ENCODE measurements around the gene PTGER2. TPM values are rescaled to one million over a fixed set of nuclear protein-coding genes. Genes with fewer than 3 reads are reported as not detected.
A peak's percentile ranks its signal among the peaks of the same experiment; 100 is the strongest.

The PTGER2 gene
- polyA plus RNA-seq, 1 of the 3 experiments (the other 2 are of a cell fraction): 0.67 TPM

DNA sequence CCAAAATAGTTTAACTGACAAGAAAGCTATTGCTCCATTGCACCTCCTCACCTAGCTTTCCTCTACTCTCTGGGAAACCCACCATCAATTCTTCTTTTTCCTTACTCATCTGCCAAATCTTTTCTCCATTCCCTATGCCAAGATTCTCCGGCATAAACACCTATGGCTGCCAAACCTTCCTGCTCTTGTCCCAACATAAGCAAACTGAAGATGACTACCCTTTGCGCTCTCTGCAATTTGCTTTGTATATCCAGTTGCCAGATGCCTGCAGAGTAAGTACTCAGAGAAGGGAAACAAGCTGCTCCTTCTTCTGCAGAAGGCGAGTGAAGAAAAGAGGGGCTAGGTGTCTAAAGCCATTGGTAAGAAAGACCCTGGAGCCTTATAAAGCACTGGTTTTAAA lies 11.5 kb downstream of the PTGER2 start:
- no peak for DNase-seq

DNA sequence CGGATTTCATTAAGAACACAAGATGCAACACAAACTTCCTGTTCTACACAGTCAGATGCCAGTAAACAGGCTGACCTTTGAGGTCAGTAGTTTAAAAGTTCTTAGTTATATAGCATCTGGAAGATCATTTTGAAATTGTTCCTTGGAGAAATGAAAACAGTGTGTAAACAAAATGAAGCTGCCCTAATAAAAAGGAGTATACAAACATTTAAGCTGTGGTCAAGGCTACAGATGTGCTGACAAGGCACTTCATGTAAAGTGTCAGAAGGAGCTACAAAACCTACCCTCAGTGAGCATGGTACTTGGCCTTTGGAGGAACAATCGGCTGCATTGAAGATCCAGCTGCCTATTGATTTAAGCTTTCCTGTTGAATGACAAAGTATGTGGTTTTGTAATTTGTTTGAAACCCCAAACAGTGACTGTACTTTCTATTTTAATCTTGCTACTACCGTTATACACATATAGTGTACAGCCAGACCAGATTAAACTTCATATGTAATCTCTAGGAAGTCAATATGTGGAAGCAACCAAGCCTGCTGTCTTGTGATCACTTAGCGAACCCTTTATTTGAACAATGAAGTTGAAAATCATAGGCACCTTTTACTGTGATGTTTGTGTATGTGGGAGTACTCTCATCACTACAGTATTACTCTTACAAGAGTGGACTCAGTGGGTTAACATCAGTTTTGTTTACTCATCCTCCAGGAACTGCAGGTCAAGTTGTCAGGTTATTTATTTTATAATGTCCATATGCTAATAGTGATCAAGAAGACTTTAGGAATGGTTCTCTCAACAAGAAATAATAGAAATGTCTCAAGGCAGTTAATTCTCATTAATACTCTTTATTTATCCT lies 13.5 kb downstream of the PTGER2 start:
- Histone ChIP-seq H3K4me2 (no peak overlapping the region), H2AFZ (ENCODE audit: low read depth) (no peak overlapping the region), H3K9me2 (no peaks in the 10 kb centered on the region), H3K36me3 (replicated peaks in 1 of 2; ENCODE audit: control insufficient read depth in 1 of 2, insufficient read depth in 2 of 2, low read length in 1 of 2) (no peaks in the 10 kb centered on the region), H3F3A (replicated peaks; ENCODE audit: insufficient read depth) (peaks cover 5% of the 10 kb centered on the region), H3K9ac (no peak overlapping the region), H3K4me3 (ENCODE audit: low read depth in 2 of 2, low read length in 1 of 2) (no peak overlapping the region), H3K27me3 (ENCODE audit: insufficient read depth) (no peaks in the 10 kb centered on the region), H3K4me1 (ENCODE audit: control insufficient read depth in 1 of 2, insufficient read depth in 2 of 2, low read depth in 1 of 2, low read length in 1 of 2) (peaks cover 7 to 8% of the 10 kb centered on the region in 2 experiments; a peak in 2 of 4 replicates), H3K79me2 (ENCODE audit: insufficient read depth) (no peaks in the 10 kb centered on the region), H3K27ac (ENCODE audit: low read depth in 2 of 2, low read length in 1 of 2) (peak overlapping the region; percentile 59 to 60; a peak in 3 of 4 replicates), H3K9me3 (no peaks in the 10 kb centered on the region), H4K20me1 (ENCODE audit: insufficient read depth) (no peaks in the 10 kb centered on the region)
- DNase-seq: no peak
- CTCF ChIA-PET: no interaction called here
- 80% methylated on average over 4 of the region's 4 CpGs for WGBS (ENCODE audit: low lambda C conversion rate)
- no peak for TF ChIP-seq YY1 (IDR thresholded peaks at IDR 0.05; ENCODE audit: low read depth)
- TF ChIP-seq IRF3 (IDR thresholded peaks at IDR 0.05; ENCODE audit: low read depth, low read length): no peak
- no peak for TF ChIP-seq ZBTB33 (IDR thresholded peaks at IDR 0.05; ENCODE audit: borderline replicate concordance, low read depth)
- no peak for TF ChIP-seq NRF1 (IDR thresholded peaks at IDR 0.05; ENCODE audit: low read depth, low read length)
- TF ChIP-seq MEF2A (IDR thresholded peaks at IDR 0.05; ENCODE audit: borderline replicate concordance, low read depth): no peak
- TF ChIP-seq RAD21 (IDR thresholded peaks at IDR 0.05; ENCODE audit: low read length): no peak
- no peak for TF ChIP-seq EZH2phosphoT487 (IDR thresholded peaks at IDR 0.05; ENCODE audit: borderline replicate concordance, low read depth)
- no peak for TF ChIP-seq TAF1 (IDR thresholded peaks at IDR 0.05; ENCODE audit: borderline replicate concordance, low read depth, low read length)
- no peak for TF ChIP-seq CTCF (IDR thresholded peaks at IDR 0.05)
- no peak for TF ChIP-seq RXRA (IDR thresholded peaks at IDR 0.05; ENCODE audit: borderline replicate concordance, low read depth)
- no peak for TF ChIP-seq JUND (IDR thresholded peaks at IDR 0.05)
- no peak for TF ChIP-seq GATA2 (CRISPR knock-in tag; IDR thresholded peaks at IDR 0.05)
- TF ChIP-seq POLR2AphosphoS5 (IDR thresholded peaks at IDR 0.05; ENCODE audit: low read depth, low read length): no peak
- TF ChIP-seq MXI1 (IDR thresholded peaks at IDR 0.05; ENCODE audit: low read depth, low read length): no peak
- no peak for TF ChIP-seq FOSL2 (IDR thresholded peaks at IDR 0.05; ENCODE audit: borderline replicate concordance, low read depth)
- POLR2A ChIA-PET: no interaction called here

More for the DNA sequence above, 11.5 kb downstream of the PTGER2 start:
- Histone ChIP-seq H3K9ac (no peak overlapping the region), H3K27ac (ENCODE audit: low read depth in 2 of 2, low read length in 1 of 2) (no peak overlapping the region; a peak in 1 of 4 replicates), H4K20me1 (ENCODE audit: insufficient read depth) (no peaks in the 10 kb centered on the region), H3F3A (replicated peaks; ENCODE audit: insufficient read depth) (peaks cover 5% of the 10 kb centered on the region), H3K36me3 (replicated peaks in 1 of 2; ENCODE audit: control insufficient read depth in 1 of 2, insufficient read depth in 2 of 2, low read length in 1 of 2) (no peaks in the 10 kb centered on the region), H3K79me2 (ENCODE audit: insufficient read depth) (no peaks in the 10 kb centered on the region), H2AFZ (ENCODE audit: low read depth) (no peak overlapping the region), H3K9me2 (no peaks in the 10 kb centered on the region), H3K4me1 (ENCODE audit: control insufficient read depth in 1 of 2, insufficient read depth in 2 of 2, low read depth in 1 of 2, low read length in 1 of 2) (peaks cover 7 to 8% of the 10 kb centered on the region in 2 experiments; a peak in 2 of 4 replicates), H3K27me3 (ENCODE audit: insufficient read depth) (no peaks in the 10 kb centered on the region), H3K4me2 (no peak overlapping the region), H3K9me3 (no peaks in the 10 kb centered on the region), H3K4me3 (ENCODE audit: low read depth in 2 of 2, low read length in 1 of 2) (no peak overlapping the region)
- TF ChIP-seq IRF3 (IDR thresholded peaks at IDR 0.05; ENCODE audit: low read depth, low read length) (no peak), RCOR1 (IDR thresholded peaks at IDR 0.05; ENCODE audit: low read length) (no peak), RFX5 (IDR thresholded peaks at IDR 0.05; ENCODE audit: low read length) (no peak), FOXM1 (IDR thresholded peaks at IDR 0.05; ENCODE audit: low read depth) (no peak)
- CTCF ChIA-PET: interaction anchor here (0.9 to 1.0 kb wide), 2 partner anchors 11 to 25 kb away, joined by 3 read pairs; no protein-coding TSS in a partner anchor
- WGBS (ENCODE audit: low lambda C conversion rate): 95% methylated on average over 3 of the region's 3 CpGs
- POLR2A ChIA-PET: no interaction called here

Data from SK-N-SH (cell line).